ENCODE data around the gene FAM222B.
"Not testable (repeated sequence)": the region's sequence is repeated elsewhere in the genome, so short reads cannot be mapped to it uniquely, and the experiment has no call there.

The FAM222B gene

DNA sequence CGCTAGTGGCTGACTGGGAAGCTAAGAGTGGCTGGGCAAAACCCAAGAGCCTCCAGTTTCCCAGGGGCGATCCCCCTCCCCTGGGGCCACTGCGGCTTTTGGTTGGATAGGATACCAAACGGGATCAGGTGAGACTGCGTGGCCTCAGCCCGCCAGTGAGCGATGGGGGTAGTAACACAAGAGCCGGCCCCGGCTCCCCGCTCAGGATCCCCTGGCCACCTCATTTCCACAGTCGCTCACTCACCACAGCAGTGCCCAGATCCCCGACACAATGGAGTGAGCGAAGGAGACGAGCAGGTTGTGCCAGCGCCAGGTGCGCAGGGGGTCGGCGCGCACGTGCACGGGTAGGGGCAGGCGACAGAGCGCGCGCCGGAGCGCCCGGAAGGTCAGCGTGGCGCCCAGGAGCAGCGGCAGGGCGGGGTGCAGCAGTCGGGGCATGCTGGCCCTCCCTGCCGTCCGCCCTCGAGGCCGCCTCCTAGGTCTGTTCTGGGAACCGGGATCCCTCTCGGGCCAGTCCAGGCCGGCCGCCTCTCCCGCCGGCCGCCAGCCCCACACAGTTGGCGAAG is 116.8 kb downstream of the FAM222B start:
- peak; percentile 79 for DNase-seq

DNA sequence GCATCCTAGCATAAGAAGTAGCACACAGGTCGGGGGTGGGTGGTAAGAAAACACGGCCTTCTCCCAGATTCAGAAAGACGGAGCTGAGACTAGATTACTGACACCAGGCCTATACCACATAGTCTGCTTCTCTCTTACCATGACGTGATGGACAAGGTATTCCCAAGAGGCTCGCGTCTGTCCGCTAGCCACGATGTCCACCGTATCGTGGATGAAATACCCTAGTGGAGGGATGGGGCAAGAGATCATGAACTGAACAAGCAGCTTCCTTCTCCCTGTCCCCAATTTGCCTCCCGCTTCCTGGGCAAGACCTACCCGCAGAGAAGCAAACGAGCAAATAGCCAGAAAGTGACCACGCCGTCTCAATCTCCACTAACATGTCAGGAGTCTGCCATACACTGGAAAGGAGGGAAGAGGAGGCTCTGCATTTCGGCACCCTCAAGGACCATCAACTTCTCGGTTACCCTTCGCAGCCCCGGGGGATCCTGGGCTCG is 117.4 kb downstream of the FAM222B start:
- DNase-seq: no peak

DNA sequence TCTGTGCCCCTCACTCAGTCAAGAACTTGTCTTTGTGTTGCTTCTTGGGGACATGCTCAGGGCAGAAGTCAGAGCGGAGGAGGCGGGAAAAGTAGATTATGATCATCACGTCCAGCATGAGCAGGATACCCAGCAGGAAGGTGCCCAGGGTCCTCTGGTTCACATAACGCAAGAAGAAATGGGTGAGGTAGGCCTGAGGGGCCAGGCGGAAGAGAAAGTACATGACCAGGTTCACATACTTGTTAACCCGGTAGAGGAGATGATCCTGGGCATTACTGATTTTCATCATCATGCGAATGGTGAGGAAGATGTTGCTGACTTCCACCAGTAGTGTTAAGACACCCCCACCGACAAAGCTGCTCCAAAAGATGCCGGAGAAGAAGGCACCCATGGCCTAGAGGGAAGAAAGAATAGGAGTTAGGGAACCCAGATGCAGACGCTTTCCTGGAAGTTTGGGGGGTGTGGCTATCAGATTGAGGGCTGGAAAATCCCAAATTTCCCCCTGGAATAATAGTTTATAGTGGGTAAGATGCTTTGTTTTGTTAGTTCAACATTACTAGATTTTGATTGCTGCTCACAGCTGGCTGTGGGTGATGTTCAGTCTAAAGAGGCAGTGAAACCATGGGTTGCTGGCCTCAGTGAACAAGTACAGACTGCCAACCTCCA is 118.0 kb downstream of the FAM222B start:
- DNase-seq: no peak

DNA sequence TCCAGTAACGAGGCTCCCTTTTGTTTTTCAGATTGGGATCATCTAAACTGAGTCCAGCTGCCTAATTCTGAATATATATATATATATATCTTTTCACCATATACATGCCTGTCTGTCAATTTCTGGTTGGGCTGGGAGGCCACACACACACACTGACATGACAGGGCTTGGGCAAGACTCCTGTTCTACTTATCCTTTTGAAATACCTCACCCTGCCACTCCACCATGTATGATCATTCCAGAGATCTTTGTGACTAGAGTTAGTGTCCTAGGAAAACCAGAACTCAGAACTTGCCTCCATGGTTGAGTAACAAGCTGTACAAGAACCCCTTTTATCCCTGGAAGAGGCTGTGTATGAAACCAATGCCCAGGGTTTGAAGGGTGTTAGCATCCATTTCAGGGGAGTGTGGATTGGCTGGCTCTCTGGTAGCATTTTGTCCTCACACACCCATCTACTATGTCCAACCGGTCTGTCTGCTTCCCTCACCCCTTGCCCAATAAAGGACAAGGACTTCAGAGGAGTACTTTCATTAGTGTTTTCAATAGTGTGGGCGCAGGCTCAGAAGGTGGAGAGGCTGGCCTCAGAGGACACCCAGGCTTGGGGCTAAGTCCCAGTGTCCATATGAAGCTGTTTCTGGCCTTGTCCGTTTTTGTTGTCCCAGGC is 118.6 kb downstream of the FAM222B start:
- DNase-seq: not testable (repeated sequence)

DNA sequence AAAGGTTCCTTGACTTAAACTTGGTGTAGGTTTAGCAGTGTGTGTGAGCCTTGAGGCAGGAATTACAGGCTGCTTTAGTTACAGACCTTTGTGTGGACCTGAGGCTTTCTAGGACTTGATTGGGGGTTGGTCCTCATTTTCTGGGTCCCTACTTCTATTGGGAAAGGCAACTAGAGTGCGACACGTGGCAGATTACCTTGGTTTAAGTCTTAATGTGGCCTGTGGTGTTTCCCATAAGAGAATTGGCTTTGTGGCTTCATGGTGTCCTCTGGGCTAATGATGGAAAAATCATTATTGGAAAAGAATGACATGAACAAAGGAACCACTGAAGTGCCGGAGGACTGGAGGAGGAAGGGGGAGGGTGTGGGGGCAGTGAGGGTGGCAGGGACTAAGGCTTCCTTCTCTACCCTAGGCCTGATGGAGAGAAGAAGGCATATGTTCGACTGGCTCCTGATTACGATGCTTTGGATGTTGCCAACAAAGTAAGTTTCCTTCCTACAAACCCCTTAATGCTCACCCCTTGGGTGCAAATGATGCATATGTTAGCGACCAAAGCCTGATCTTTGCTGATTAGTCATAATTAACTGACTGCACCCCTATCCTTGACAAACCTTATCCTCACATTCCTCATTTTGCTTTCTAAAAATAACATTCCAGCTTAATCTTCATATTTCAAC is 119.3 kb downstream of the FAM222B start:
- DNase-seq: no peak

DNA sequence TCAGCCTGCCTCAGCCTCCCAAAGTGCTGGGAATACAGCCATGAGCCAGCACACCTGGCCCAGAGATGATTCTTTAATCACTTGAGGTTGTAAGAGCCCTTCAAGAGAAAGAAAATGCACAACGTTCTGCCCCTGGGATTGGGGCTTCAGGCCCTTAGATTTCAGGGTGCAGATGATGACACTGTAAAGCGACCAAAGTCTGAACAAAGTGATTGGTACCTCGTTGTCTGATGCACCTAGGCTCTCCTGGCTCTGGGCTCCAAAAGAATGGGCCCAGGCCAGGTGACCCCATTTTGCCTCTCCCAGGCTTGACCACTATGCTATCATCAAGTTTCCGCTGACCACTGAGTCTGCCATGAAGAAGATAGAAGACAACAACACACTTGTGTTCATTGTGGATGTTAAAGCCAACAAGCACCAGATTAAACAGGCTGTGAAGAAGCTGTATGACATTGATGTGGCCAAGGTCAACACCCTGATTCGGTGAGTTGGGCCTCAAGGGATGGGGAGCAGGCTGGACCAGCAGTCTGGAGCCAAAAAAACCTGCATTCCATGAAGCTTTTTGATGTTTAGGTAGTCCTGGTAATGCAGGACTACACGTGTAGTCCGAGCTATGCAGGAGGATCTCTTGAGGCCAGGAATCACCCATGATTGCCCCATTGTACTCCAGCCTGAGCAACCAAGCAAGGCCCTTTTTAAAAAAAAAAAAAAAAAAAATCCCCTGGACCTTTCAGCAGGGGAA is 120.0 kb downstream of the FAM222B start:
- DNase-seq: no peak

DNA sequence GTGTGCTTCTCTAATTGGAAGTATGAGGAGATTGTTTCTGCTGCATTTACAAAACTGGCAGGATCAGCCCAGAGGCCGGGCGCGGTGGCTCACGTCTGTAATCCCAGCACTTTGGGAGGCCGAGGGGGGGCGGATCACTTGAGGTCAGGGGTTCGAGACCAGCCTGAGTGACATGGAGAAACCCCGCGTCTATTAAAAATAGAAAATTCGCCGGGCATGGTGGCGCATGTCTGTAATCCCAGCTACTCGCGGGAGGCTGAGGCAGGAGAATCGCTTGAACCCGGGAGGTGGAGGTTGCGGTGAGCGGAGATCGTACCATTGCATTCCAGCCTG is 121.6 kb downstream of the FAM222B start:
- not testable (repeated sequence) for DNase-seq

DNA sequence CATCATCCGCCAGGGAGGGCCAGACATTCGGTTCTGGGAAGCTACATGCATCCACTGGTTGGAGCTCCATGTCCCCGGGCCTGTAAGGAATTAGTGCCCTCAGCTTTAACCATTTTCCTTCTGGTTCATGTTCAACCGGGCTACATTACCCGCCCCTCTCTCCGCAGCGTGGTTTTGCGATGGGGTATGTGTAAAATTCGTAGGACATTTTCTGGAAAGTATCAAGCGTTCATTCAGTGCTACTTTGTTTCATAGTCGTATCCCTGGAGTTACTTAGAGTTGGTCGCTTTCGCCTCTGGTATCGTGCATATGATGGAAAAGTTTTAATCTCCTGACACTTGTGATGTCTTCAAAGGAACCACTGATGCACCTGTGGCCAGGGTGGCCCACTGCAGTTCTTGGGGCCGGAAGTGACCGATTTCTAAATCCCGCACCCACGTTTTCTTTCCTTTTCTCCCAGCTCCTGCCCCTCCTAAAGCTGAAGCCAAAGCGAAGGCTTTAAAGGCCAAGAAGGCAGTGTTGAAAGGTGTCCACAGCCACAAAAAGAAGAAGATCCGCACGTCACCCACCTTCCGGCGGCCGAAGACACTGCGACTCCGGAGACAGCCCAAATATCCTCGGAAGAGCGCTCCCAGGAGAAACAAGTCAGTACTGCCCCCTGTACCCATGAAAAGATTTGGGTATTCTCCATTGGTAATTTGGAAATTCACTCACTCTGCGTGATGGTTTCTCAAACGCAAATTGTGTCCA is 122.2 kb downstream of the FAM222B start:
- no peak for DNase-seq

DNA sequence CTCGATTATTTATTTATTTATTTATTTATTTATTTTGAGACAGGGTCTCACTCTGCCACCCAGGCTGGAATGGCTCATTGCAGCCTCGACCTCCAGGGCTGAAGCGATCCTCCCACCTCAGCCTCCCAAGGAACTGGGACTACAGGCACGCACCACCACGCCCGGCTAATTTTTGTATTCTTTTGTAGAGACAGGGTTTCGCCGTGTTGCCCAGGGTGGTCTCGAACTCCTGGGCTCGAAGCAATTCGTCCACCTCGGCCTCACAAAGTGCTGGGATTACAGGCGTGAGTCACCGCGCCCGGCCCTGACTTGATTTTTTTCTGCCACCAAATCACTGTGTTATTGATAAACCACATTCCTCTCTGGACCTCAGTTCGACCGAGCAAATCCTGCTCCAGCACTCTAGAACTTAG is 123.6 kb downstream of the FAM222B start:
- no peak for DNase-seq

DNA sequence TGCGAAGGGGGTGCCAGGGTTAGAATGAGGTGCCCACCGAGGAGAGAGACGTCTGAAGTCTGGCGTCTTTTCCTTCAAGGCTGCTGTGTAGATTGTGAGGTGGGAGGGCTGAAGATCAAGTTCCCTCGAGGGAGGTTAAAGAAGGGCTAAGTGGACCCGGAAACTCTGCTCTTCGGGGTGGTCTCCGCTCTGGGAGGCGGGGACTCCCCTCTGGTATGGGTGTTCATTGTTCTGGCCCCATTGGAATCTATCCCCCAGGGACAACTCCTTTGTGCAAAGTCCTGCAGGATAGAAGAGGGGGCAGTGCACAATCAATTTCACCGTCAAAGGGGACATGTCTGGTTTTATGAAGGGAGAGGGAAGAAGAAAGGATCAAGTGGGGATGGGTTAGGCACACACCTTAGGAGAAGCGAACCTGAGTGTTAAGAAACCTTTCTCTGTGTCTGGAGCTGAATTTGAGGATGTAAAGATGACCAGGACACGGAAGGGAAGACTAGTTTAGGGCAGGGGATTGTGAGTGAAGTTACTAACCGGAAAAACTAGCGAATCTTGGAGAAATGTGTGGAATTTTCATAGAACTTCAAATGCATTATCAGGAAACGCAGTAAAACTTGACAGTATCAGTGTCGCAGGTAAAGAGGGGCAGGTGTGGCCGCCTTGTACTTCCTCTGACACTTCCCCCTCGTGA is 124.1 kb downstream of the FAM222B start:
- DNase-seq: no peak

DNA sequence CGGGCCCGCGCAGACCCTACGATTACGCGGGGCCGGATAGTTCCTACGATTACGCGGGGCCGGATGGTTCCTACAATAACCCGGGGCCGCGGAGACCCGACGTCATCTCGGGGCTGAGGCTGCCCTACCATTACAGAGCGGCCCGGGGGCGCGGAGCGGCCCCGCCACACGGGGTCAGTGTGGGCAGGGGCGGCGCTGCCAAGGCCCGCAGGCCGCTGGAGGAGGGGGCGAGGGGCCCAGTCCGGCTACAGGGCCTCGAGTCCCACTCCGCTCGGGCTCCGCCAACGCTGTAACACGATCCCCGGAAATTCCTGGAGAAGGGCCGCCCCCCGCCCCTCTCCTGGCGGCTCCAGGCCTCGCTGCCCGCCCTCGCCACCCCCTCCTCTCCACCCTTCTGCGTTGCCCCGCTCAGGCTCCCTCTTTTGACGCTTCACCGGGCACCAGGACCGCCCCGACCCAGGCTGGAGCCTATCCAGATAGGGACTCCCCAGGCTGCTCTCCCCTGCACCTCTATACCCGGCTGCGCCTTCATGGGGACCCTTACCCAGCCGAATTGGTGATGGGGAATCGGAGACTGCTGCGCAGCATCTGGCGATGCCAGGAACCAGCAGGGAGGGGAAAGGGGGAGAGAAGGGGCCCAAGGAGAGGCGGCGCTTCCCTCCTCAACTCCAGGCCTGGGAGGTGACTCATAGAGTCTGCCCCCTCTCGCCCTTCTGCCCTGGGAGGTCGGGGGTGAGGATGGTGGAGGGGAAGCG is 124.8 kb downstream of the FAM222B start, which contains the start of gene RAB34:
Gene RAB34, minus strand, starts transcription at position 291 of the 755 bp plus-strand sequence. CDS start 602 bp downstream, outside the sequence.
- peak; percentile 88 for DNase-seq

DNA sequence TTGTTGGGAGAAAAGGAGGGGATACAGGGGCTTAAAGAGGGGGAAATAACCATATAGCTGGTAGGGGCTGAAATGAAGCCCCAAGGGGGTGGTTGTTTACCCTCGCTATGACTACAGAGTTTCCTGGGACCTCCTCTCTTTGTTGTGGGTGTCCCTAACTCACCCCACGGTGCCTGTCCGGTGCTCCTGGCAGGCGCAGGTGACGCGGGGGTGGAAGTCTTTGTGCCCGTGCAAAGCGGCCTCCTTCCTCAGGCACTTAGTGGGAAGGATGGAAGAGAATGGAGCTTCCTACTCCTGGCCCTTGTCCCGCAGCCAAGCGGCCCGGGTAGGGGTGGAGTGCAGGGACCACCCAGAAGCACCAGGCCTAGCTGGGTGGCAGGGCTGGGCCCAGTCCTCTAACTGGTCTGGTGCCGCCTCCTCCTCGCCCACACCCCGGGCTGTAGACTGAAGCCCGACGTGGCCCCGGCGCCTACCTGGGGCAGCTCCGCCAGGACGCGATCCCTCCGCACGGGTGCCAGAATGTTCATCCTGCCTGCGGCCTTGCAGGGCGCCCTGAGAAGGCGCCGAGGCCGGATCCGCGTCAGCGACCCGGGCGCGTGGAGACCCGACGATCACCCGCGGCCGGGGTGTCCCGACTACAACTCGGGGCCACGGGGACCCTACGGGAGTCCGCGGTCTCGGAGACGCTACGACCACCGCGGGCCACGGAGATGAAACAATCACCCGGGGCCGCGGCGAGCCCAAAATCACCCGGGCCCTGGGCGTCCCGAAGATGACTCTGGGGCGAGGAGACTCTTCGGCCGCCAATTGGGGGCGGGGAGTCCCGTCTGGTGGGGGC is 125.6 kb downstream of the FAM222B start:
- peak; percentile 74 for DNase-seq

DNA sequence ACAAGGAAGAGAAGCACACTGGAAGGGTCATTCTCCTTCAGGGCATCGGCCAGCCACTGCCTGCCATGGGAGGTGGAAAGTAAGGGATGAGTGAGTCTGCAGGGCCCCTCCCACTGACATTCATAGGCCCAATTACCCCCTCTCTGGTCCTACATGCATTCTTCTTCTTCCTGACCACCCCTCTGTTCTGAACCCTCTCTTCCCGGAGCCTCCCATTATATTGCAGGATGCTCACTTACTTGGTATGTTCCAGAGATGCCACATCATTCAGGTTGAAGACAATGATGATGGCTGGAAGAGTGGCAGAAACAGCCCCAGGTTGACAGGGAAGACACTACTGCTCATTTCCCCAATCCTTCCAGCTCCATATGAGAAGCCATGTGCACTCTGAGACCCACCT is 127.4 kb downstream of the FAM222B start:
- DNase-seq: no peak

DNA sequence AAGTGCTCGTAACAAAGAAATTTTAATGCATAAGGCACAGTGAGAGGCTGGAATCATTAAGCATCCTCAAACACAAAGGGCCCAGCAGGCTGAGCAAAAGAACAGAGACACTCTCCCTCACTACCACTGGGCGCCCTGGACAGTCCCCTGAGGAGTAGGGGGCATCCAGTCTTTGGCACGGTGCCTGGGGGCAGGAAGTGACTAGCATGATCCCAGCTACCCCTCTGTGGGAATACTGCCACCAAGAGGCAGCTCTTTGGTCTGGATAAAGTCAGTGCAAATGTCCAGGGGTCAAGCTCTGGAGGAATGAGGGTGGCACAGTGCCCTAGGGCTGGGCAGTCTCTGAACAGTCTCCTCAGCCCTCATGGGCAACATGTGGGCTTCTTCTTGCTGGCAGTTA is 128.3 kb downstream of the FAM222B start:
- DNase-seq: no peak

DNA sequence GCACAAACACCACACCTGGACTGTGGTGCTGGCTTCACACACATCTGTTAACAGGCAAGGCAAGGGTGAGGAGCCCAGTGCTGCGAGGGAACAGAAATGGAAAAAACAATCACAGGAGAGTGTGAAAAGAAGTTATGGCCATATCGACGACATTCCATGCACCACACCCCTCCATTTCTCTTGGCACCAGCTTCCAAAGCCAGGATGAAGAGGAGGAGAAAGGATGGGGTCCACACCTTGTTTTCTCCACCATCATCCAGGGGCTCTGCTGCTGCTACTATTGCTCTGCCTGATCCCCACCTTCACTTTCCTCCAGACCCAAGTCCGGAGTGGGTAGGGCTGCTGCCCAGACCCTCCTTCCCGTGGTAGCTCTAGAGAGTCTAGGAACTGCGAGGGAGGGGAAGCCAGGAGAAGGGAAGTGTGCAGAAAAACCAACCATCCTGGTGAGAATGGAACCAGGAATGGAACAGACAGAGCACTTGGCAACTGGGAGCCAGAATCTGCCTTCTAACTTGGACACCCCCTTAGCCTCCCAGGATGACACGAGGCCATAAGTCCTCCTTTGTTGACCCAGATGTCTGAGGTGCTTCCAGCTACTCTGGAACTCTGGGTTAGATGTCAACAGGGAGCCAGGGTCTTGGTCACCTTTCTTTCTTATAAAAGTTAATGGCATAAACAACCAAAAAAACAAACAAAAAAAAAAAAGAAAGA is 129.7 kb downstream of the FAM222B start:
- no peak for DNase-seq

DNA sequence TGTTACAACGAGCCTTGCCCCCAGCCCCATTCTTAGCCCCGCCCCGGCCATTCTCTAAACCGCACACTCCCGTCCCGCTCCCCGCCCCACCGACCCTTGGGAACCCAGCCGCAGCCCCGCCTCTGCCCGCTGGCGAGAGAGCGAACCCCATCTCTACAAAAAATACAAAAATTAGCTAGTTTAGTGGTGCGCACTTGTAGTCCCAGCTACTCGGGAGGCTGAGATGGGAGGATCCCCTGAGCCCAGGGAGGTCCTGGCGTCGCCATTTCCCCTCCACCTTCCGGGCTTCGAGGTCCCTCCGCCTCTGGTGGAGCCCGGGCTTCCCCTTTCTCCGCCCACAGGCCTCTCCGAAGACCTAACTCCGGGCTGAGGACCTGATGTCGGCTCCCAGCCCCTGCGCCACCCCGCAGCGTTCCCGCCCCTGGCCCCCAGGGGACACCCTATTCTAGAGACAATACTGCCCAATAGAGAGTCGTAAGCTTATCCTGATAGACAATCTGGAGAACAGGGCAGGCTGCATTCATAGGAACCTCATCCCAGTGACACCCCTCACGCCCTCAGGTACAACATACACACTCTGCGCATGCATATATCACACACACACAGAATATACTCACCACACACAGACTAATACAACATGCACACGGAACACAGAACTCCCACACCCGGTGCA is 130.4 kb downstream of the FAM222B start:
- peak; percentile 69 for DNase-seq

DNA sequence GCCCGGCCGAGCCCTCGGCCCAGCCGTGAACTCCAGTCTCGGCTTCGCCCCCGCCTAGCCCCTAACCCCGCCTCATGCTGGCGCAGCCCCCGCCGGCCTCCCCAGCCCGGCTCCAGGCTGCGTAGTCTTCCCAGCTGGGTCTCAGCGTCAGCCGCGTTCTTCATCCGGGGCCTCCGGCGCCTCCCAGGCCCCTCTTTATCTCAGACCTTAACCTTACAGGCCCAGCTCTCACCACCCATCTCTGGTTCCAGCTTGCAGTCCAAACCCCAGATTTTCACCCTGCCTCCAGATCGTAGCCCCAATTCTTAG is 130.9 kb downstream of the FAM222B start, which contains the start of gene PROCA1:
Gene PROCA1, minus strand, starts transcription at position 166 of the 309 bp plus-strand sequence. CDS start 228 bp downstream, outside the sequence.
- DNase-seq: no peak

Measured in retina (tissue), 1 donor.